ENCODE data around the gene CEP95. TPM values are rescaled to one million over a fixed set of nuclear protein-coding genes. Genes with fewer than 3 reads are reported as not detected.

The CEP95 gene
- total RNA-seq, 1 donor from 2014 or later: 16.2 TPM

DNA sequence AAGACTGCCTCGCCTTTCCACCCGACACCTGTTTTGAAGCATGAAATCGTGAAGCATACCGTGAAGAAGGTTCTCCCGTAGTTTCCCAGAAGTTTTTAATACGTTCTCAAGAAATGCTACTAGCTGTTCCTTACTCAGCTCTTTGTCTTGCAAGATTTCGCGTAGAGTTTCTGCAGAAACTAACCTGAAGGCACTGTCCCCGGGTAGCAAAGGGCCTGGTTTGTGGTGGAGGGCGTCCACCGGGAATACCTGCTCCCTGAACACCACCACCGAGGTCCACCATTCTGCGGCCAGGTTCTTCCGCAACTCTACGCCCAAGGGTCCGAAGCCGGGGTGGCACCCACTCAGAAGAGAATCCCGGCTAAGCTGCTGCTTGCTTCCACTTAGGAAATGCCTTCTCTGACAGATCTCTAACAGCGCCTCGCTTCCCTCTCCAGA is 10.4 kb upstream of the CEP95 start:
- peak; percentile 25 for ATAC-seq

DNA sequence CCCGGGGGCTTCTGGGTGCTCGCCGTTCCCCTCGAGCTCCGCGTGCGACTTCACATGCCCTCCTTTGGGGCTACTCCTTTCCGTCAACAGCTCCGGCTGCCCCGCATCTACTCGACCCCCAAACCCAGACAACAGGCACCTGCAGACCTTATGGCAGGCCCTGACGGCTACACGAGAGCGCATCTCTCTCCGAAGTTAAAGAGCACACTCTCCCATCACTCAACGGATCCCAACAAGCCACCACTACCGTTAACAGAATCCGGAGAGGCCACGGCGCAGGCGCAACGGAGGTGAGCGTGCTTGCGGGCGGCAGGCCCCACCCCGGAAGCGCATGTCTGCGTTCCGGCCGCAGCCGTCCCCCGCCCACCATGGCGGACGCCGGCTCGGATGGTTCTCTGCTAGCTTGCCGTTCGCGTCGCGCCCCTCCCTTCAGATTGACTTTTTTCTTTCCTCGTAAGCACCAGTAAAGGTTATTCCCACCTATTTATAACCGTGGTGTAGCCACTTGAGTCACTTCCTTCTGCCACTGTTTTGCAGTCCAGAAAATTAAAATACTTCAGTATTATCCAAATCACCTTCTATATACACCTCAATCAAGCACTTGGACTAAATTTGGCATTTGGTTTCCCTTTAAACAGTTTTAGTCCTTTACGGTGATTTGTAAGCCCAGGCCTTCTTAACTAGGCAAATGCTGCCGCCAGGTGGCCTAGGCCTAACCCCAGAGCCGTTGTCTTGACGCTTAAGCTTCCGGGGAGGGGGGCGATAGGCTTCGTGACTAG is 9.8 kb upstream of the CEP95 start, which contains the start of gene POLG2:
POLG2 (minus strand) TSS at position 269 of the 779 bp plus-strand sequence; CDS start at position 183, 86 bp downstream.
- ATAC-seq: peak; percentile 90

DNA sequence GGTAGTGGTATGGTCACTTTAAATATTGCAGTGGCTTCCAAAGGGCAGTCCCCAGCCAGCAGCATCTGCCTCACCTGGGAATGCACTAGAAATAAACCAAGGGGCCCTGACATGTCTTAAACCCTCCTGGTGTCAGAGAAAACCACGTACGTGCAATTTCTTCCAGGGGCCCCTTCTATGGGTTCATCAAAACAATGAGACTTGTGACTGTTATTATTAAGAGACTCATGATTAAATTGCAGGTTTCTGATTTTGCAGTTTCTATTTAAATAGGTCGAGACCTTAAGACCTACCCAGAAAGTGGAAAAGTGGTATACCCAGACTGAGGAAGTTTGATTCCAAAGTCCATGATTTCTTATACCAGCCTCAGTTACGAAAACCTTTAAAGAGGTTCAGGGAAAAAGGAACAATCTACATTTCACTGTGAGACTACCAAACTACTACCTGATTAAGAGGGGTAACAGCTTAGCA is 9.2 kb upstream of the CEP95 start:
- ATAC-seq: no peak

DNA sequence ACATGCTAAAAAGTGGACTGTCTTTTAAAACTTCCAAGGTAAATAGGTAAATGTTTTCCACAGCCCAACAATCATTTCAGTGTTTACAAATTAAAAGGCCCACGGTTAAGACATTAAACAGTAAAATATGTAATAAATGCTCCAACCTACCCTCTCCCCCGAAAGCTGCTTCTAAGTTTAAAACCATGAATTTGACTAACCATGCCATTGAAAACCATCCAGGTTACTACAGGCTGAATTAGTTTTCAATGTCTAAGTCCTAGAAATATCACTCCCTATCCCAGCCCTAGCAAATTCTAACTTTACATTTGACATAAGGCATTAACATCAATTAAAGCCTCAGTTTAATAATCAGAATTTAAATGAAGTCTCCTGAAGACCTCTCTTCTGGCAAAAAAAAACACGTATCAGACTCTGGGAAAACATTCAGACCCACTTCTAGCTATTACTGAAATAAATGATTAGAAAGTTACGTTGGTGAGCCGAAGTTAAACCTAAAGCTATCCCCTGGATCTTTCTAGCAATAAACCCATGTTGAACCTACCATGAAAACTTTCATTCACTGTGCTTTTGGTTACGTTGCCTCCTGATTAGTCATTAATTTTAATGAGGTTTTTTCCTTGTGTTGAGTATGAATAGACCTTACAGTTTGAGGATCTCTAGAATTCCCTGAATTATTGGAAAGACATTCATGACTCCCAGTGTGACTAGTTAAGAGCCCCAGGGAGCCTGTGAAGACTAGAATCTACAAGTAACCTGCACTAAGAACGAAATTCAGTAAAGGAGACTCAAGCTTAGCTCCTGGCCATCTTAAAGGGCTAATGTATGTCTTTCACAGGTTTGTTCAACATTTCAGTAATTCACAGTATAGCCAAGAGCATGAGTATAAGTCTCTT is 8.2 kb upstream of the CEP95 start:
- ATAC-seq: no peak

- ATAC-seq: peak; percentile 40
Observed at GRCh38 chr17:64499805-64500486, 6.8 kb upstream of the CEP95 start.

- no peak for ATAC-seq
Observed at GRCh38 chr17:64500487-64500859, 6.3 kb upstream of the CEP95 start.

- no peak for ATAC-seq
Observed at GRCh38 chr17:64500862-64501765, 5.7 kb upstream of the CEP95 start.

GRCh38 chr17:64502021-64502420 is 4.8 kb upstream of the CEP95 start:
- no peak for ATAC-seq

GRCh38 chr17:64502809-64503208 is 4.0 kb upstream of the CEP95 start:
- no peak for ATAC-seq

- ATAC-seq: no peak
Observed at GRCh38 chr17:64503341-64503740, 3.4 kb upstream of the CEP95 start.

GRCh38 chr17:64503821-64504768 is 2.7 kb upstream of the CEP95 start:
- no peak for ATAC-seq

DNA sequence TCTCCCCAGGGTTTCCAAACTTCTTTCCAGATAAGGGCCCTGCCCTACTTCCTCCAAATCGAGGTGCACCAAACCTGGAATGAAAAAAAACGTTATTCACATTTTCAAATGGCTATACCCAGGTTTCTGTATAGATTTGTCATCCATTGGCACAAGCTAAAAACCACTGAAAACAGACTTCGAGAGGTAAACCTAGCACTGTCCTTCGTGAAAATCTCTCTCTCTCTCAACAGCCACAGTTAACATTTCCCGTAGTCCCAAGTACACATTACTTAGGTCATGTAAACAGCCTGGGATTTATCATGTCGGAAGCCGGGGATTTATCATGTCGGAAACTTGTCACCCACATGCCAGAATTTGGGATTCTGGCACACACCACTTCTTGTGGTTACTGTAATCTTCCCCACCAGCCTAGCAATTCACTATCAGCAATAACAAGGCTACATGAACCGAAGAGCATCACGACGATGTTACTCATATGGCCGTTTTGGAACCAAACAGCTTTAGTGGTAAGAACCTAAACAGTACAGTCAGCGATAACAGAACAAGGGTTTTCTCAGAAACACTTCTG is 1.9 kb upstream of the CEP95 start:
- no peak for ATAC-seq

GRCh38 chr17:64505340-64506200 is 1.2 kb upstream of the CEP95 start:
- ATAC-seq: peak; percentile 60

DNA sequence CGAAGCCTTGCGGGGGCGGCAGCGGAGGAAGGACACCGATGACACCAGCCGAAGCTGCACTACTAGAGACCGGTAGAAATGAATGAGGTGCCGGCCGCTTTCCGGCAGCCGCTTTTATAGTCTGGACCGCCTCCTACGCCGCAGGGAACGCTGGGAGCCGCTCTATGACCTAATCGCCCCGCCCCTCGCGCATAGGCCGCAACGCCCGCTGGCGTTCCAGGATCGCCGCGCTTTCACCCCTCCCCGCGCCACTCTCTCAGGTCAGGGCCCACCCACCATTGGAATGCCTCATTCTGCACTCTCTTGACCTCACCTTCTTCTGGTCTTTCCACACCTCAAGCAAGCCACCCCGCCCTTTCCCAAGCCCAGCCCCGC is 589 bp upstream of the CEP95 start, which contains the start of gene DDX5:
DDX5 (minus strand) TSS at position 89 of the 375 bp plus-strand sequence. CDS start 170 bp downstream, outside the sequence.
- peak; percentile 90 for ATAC-seq

GRCh38 chr17:64507413-64507782 is 621 bp downstream of the CEP95 start:
- ATAC-seq: peak; percentile 21

- no peak for ATAC-seq
Observed at GRCh38 chr17:64508683-64509082, 1.9 kb downstream of the CEP95 start.

DNA sequence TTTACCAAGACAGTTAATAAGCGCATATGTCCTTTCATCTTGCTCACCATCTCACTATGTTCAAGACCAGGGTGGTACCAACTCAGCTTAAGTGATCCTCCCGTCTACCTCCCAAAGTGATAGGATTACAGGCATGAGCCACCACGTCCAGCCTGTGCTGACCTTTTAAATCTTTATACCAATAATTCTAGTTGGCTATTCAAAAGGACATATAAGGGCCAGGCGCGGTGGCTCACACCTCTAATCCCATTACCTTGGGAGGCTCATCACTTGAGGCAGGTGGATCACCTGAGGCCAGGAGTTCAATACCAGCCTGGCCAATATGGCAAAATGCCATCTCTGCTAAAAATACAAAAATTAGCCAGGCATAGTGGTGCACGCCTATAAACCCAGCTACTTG is 2.4 kb downstream of the CEP95 start:
- ATAC-seq: no peak

- no peak for ATAC-seq
Observed at GRCh38 chr17:64515419-64515818, 8.6 kb downstream of the CEP95 start.

DNA sequence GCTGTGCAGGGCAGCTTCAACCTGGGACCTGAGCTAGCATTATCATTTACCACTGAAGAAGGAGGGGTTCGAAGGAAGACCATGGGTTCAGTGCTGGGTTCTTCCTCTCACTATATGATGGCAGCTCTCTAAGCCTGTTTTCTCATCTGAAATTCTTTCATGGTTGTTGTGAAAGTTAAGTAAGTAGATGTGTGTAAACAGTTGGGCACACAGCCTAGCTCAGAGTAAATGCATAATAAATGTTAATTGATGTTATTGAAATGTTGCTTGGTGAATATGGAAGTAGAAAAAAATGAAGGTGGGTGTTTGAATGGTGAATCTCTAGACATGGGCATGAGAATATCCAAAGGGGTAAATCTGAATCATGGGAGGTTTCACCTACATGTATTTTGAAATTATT is 9.1 kb downstream of the CEP95 start:
- ATAC-seq: no peak
